Measurements from ENCODE around the gene CASP2. TPM values are rescaled to one million over a fixed set of nuclear protein-coding genes. Genes with fewer than 3 reads are reported as not detected.

The CASP2 gene
- total RNA-seq, 4 donors from 2014 or later, result 8.8 to 24.6 (median 12.2) TPM

GRCh38 chr7:143256325-143256724 is 31.8 kb upstream of the CASP2 start:
- Histone ChIP-seq H3K4me1 (no peaks in the 10 kb centered on the region), H3K27me3 (no peaks in the 10 kb centered on the region), H3K36me3 (no peaks in the 10 kb centered on the region), H3K9me3 (no peaks in the 10 kb centered on the region), H3K4me3 (no peak overlapping the region), H3K27ac (no peak overlapping the region)
- intact Hi-C loops (cut with DNase I), result no loop called here
- TF ChIP-seq CTCF (IDR thresholded peaks at IDR 0.05), result no peak
- no peak for TF ChIP-seq POLR2A (IDR thresholded peaks at IDR 0.05)
- DNase-seq, result no peak
- WGBS, 2 donors, result 89 to 96% methylated on average over 3 of the region's 3 CpGs

GRCh38 chr7:143256932-143257331 is 31.2 kb upstream of the CASP2 start:
- no peak for TF ChIP-seq CTCF (IDR thresholded peaks at IDR 0.05)
- TF ChIP-seq POLR2A (IDR thresholded peaks at IDR 0.05), result no peak
- Histone ChIP-seq H3K9me3 (no peaks in the 10 kb centered on the region), H3K27ac (no peak overlapping the region), H3K36me3 (no peaks in the 10 kb centered on the region), H3K4me1 (no peaks in the 10 kb centered on the region), H3K27me3 (no peaks in the 10 kb centered on the region), H3K4me3 (no peak overlapping the region)
- DNase-seq, result no peak
- 87 to 88% methylated on average over 4 of the region's 4 CpGs for WGBS, 2 donors
- intact Hi-C loops (cut with DNase I), result no loop called here

- no peaks in the 10 kb centered on the region for H3K27me3 ChIP-seq
- H3K36me3 ChIP-seq, result no peaks in the 10 kb centered on the region
- no peak overlapping the region for H3K4me3 ChIP-seq
- DNase-seq, result no peak
- no peak overlapping the region for H3K27ac ChIP-seq
- TF ChIP-seq POLR2A (IDR thresholded peaks at IDR 0.05) (no peak), CTCF (IDR thresholded peaks at IDR 0.05) (no peak)
- H3K4me1 ChIP-seq, result peaks cover 0 to under 1% (median under 1%) of the 10 kb centered on the region in 3 donors
- 66 to 78% methylated on average over 5 of the region's 5 CpGs for WGBS, 2 donors
- intact Hi-C loops (cut with DNase I), result no loop called here
- H3K9me3 ChIP-seq, result no peaks in the 10 kb centered on the region
These were observed 30.6 kb upstream of the CASP2 start for GRCh38 chr7:143257501-143257900.

GRCh38 chr7:143258831-143259230 is 29.3 kb upstream of the CASP2 start:
- TF ChIP-seq CTCF (IDR thresholded peaks at IDR 0.05) (no peak), POLR2A (IDR thresholded peaks at IDR 0.05) (no peak)
- Histone ChIP-seq H3K36me3 (no peaks in the 10 kb centered on the region), H3K9me3 (no peaks in the 10 kb centered on the region), H3K4me3 (no peak overlapping the region), H3K4me1 (peaks cover 0 to 6% (median 4%) of the 10 kb centered on the region in 3 donors), H3K27ac (no peak overlapping the region), H3K27me3 (no peaks in the 10 kb centered on the region)
- intact Hi-C loops (cut with DNase I), result no loop called here
- DNase-seq, result no peak
- WGBS, 2 donors, result 32 to 41% methylated on average over 2 of the region's 2 CpGs

- Histone ChIP-seq H3K36me3 (peaks cover 0 to 2% (median 0%) of the 10 kb centered on the region in 3 donors), H3K4me3 (no peak overlapping the region), H3K9me3 (no peaks in the 10 kb centered on the region), H3K27me3 (no peaks in the 10 kb centered on the region), H3K4me1 (peaks cover 9 to 16% (median 12%) of the 10 kb centered on the region in 3 donors), H3K27ac (no peak overlapping the region)
- intact Hi-C loops (cut with DNase I), result no loop called here
- 55 to 62% methylated on average over 2 of the region's 2 CpGs for WGBS, 2 donors
- DNase-seq, result no peak
- no peak for TF ChIP-seq CTCF (IDR thresholded peaks at IDR 0.05)
- no peak for TF ChIP-seq POLR2A (IDR thresholded peaks at IDR 0.05)
These were observed 28.4 kb upstream of the CASP2 start for GRCh38 chr7:143259765-143260164.

Data from esophagus squamous epithelium (tissue), 5 donors.